HAP-1 (cell line): ENCODE results near the gene TPD52L2.
"Not testable (repeated sequence)": the region's sequence is repeated elsewhere in the genome, so short reads cannot be mapped to it uniquely, and the experiment has no call there.

Source experiments
- DNase-seq, 2 experiments: peaks; one replicate each; pipeline ENCODE4 v3.0.0-alpha.2; 2016 to 2020; ENCODE audit warnings: low spot score in 2 of 2
- H3K27me3 ChIP-seq: fragments of 250-450 bp; sonication (Bioruptor Pico); 2 replicates; pipeline ENCODE4 v1.5.1; 2020; ENCODE audit warnings: low read depth, mild to moderate bottlenecking, moderate library complexity
- H3K36me3 ChIP-seq: fragments of 250-450 bp; sonication (Bioruptor Pico); replicated peaks from 2 replicates; pipeline ENCODE4 v1.5.1; 2020; ENCODE audit warnings: mild to moderate bottlenecking
- H3K4me1 ChIP-seq: fragments of 250-450 bp; sonication (Bioruptor Pico); 2 replicates; pipeline ENCODE4 v1.5.1; 2020; ENCODE audit warnings: mild to moderate bottlenecking
- H3K4me3 ChIP-seq: fragments of 250-450 bp; sonication (Bioruptor Pico); 2 replicates; pipeline ENCODE4 v1.5.1; 2020; ENCODE audit warnings: mild to moderate bottlenecking, moderate library complexity
- H3K9me3 ChIP-seq: fragments of 250-450 bp; sonication (Bioruptor Pico); 2 replicates; pipeline ENCODE4 v1.5.1; 2020; ENCODE audit warnings: mild to moderate bottlenecking, moderate library complexity
- in situ Hi-C: fragments of 300-500 bp; cut with MboI; formaldehyde crosslinking; loops from 3 replicates; pipeline ENCODE4 v1.14.3; 2020; ENCODE audit warnings: low sequenced_read_pairs, inconsistent platforms, mixed read lengths

Gene TPD52L2

DNA sequence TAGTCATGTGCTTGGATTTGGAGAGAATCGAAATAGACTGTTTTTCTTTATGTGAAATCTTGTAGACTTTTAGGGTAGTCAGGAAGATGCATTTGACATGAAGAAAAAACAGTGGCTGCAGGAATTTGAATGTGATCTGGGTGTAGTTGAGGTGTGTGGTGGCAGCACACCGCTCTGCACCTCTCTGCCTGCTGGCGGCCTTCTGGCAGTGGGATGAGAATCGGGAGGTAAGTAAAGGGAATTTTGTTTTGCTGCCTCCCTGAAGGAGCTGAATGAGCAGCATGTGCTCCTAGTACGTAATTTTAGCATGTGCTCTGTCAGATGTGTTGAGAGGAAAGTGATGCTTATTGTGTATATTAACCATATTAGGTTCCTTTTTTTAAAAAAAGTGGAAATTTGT is 3.2 kb downstream of the TPD52L2 start:
- in situ Hi-C loops: no loop called here
- no peak overlapping the region for H3K4me3 ChIP-seq

DNA sequence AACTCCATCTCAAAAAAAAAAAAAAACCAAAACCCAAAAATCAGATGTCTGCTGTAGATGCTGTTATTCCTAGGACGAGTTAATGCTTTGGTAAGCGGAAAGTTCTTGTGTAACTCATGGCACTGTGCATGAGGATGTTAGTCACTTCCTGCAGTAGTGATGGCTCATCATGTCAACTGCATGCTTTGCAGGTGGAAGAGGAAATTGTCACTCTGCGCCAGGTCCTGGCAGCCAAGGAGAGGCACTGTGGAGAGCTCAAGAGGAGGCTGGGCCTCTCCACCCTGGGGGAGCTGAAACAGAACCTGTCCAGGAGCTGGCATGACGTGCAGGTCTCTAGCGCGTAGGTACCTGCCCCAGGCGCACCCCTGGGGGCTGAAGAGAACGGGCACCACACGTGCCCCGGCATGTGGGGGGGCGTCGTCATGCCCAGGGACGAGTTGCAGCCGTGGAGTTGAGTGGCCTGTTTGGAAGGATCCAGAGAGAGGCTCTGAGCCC is 8.5 kb downstream of the TPD52L2 start:
- in situ Hi-C loops: no loop called here
- Histone ChIP-seq H3K4me3 (no peak overlapping the region), H3K4me1 (no peaks in the 10 kb centered on the region), H3K27me3 (no peaks in the 10 kb centered on the region), H3K36me3 (peaks cover 75% of the 10 kb centered on the region), H3K9me3 (no peaks in the 10 kb centered on the region)
- DNase-seq: no peak

More for the DNA sequence above, 3.2 kb downstream of the TPD52L2 start:
- H3K27me3 ChIP-seq: no peaks in the 10 kb centered on the region
- no peak for DNase-seq
- peaks cover 43% of the 10 kb centered on the region for H3K36me3 ChIP-seq
- H3K4me1 ChIP-seq: peaks cover 3% of the 10 kb centered on the region
- H3K9me3 ChIP-seq: no peaks in the 10 kb centered on the region

DNA sequence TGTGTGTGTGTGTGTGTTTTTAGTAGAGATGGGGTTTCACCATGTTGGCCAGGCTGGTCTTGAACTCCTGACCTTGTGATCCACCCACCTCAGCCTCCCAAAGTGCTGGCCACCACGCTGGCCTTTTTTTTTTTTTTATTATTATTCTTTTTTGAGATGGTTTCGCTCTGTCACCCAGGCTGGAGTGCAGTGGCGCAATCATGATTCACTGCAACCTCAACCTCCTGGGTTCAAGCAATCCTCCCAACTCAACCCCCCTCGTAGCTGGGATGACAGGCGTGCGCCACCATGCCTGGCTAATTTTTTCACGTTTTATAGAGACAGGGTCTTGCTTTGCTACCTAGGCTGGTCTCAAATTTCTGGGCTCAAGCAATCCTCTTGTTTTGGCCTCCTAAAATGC is 9.2 kb downstream of the TPD52L2 start:
- peaks cover 75% of the 10 kb centered on the region for H3K36me3 ChIP-seq
- H3K4me3 ChIP-seq, H3K4me1 ChIP-seq, H3K9me3 ChIP-seq, H3K27me3 ChIP-seq, DNase-seq, in situ Hi-C loops: not testable (repeated sequence)

DNA sequence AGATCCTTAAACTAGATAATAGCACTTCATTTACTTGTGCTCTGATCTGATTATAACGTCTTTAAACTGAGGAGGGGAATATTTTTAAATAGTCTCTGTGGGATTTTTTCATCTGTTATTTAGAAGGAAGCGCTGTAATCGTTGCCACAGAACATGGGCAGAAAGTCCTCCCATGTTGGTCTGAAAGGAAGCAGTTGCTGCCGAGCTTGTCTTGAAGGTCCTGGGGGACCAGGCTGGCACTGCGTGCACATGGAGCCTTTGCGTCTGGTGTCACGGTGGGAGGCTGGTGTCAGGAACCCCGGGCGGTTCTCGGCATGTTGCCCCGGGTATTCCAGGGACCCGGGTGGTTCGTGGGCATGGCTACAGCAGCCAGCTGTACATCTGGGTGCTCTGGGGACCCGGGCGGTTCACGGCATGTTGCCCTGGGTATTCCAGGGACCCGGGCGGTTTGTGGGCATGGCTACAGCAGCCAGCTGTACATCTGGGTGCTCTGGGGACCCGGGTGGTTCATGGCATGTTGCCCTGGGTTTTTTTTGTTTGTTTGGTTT is 11.5 kb downstream of the TPD52L2 start:
- peaks cover 61% of the 10 kb centered on the region for H3K36me3 ChIP-seq

DNA sequence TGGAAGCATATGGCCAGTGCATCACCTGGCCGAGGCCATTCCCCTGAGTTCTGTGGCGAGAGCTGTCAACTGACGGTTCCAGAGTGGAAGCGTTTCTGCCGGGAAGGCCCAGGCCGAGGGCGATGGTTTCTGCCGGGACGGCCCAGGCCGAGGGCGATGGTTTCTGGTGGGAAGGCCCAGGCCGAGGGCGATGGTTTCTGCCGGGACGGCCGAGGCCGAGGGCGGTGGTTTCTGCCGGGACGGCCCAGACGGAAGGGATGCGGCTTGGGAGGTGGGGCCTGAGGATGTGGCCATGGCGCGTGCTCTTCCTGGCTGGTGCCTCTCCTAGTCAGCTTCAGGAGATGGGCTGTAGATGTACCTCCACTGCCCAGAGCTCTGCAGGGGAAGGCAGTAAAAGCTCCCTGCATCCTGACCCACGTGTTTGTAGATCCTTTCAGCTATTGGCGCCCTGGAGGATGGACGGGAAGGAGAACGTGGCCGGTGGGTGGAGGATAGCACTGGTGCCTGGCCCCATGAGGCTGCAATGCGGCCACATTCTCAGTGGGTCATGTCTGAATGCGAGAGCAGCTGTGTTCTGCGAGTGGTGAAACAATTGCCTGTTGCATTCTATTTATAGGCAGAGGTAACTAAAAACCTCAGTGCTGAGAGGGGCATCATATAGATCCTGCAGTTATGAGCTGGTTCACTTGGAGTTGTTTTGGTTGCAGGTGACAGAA is 12.8 kb downstream of the TPD52L2 start:
- DNase-seq: no peak
- Histone ChIP-seq H3K4me1 (no peaks in the 10 kb centered on the region), H3K9me3 (no peaks in the 10 kb centered on the region), H3K4me3 (no peak overlapping the region), H3K36me3 (peaks cover 62% of the 10 kb centered on the region), H3K27me3 (no peaks in the 10 kb centered on the region)
- in situ Hi-C loops: no loop called here

More for the DNA sequence above, 11.5 kb downstream of the TPD52L2 start:
- in situ Hi-C loops: no loop called here
- no peaks in the 10 kb centered on the region for H3K4me1 ChIP-seq
- no peak for DNase-seq
- no peaks in the 10 kb centered on the region for H3K9me3 ChIP-seq
- H3K4me3 ChIP-seq: no peak overlapping the region
- no peaks in the 10 kb centered on the region for H3K27me3 ChIP-seq

DNA sequence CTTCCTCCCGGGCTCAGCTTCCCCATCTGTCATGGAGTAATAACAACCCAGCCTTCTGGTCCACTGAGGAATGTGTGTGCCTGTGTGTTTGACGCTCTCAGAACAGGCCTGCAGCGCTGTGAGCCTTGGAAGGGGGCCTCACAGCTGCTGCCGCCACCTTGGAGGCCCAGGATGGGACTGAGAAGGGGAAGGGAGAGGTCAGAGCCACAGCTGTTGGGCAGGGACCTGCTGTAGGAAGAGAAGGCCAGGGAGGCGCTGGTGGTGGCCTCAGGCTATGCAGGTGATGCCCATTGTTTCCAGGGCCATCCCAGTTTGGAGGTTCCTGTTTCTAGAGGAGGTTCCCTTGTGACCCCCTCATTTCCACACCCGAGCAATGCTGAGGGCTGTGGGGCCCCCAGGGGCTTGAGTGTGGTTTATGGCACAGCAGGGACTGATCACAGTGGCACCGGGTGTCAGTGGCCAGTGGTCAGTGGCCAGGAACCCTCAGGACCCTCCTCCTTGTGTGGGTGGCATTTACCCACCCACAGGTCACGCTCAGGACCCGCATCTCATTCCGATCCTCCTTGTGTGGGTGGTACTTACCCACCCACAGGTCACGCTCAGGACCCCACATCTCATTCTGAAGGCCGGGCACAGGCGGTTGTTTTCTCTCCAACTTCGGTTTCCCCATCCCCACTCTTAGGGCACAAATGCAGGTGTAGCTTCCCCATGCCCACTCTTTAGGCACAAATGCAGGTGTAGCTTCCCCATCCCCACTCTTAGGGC is 14.0 kb downstream of the TPD52L2 start:
- no peaks in the 10 kb centered on the region for H3K4me1 ChIP-seq
- in situ Hi-C loops: no loop called here
- no peaks in the 10 kb centered on the region for H3K9me3 ChIP-seq
- H3K27me3 ChIP-seq: no peaks in the 10 kb centered on the region
- H3K4me3 ChIP-seq: no peak overlapping the region
- peaks cover 68% of the 10 kb centered on the region for H3K36me3 ChIP-seq
- DNase-seq: no peak

DNA sequence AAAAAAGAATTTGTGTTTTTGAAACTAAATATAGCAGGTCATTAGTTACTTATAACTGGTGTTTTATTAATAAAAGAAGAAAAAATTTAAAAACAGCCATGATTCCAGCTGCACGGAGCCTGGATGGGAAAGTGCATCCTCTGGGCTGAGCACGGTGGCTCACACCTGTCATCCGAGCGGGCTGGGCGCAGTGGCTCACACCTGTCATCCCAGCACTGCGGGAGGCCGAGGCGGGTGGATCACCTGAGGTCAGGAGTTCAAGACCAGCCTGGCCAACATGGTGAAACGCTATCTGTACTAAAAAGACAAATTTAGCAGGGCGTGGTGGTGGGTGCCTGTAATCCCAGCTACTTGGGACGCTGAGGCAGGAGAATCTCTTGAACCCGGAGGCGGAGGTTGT is 15.8 kb downstream of the TPD52L2 start:
- H3K36me3 ChIP-seq: peaks cover 70% of the 10 kb centered on the region
- H3K27me3 ChIP-seq, H3K4me3 ChIP-seq, in situ Hi-C loops, DNase-seq, H3K4me1 ChIP-seq, H3K9me3 ChIP-seq: not testable (repeated sequence)

DNA sequence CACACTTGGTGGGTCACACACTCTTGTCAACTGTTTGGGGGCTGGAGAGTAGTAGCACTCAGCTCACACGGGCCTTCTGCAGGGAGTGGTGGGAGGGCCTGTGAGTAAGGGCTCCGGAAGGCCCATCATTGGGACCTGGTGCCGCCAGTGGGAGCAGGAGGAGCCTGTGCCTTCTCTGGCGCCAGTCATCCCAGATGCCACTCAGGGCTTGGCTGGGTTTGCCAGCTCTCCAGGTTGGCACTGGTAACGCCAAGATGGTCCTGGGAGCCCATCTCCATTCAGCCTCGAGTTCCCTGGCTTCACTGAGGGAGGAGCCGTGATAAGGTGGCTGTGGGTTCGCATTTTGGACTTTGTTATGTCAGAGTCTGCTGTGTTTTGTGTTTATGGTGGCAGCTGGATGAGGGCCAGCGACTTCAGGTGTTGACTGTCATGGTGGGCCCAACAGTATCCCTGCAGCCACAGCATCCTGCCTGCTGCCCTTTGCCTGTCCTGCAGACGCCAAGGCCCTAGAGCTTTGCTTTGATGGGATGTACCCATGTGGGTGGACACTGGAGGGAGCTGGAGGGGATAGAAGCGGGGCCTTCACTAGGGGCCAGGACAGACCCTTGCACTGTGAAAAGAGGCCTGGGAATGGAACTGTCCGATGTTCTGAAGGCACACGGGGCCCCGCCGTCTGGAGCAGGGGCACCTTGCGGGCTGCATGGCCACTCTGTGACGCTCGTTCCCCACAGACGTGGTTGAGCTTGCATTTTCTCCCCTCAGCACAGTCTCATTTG is 16.6 kb downstream of the TPD52L2 start:
- Histone ChIP-seq H3K36me3 (peaks cover 63% of the 10 kb centered on the region), H3K4me1 (no peaks in the 10 kb centered on the region), H3K9me3 (no peaks in the 10 kb centered on the region), H3K4me3 (no peak overlapping the region), H3K27me3 (no peaks in the 10 kb centered on the region)
- no peak for DNase-seq
- in situ Hi-C loops: no loop called here

DNA sequence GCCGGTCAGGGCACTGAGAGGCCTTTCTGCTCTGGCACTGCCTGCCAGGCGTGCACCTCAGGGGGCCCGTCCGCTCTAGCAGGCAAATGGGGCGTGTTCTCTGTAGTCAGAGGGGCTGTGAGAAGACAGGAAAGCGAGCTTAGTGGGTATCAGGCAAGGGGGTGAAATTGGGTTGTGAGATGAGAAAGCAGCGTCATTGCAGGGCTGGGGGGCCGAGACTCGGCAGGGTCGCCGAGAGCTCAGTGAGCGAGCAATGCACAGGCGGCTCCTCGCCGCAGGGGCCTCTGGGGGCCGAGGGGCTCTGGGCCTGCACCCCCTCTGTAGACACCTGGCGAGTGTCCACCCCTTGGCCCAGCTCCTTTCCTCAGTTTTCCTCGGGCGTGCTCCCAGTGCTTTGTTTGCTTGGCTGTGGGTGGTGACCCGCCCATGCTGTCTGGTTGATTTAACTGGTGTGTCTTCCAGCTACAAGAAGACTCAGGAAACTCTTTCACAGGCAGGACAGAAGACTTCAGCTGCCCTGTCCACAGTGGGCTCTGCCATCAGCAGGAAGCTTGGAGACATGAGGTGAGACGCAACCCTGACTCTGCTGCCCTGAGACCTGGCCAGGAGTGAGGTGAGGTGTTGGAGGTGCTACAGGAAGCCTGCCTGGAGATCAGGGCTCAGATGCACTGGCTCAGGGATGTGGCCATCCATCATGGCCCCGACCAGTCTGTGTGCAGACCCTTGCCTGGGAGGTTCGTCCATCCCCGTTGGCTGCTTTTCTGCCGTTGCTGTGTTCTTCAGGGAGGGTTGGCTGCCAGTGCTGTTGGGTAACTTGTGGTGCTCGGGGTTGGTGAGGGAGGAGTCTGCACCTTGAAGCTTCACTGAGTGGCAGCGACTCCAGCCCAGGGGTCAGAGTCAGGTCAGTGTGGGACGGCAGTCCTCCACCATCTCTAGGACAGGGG is 17.5 kb downstream of the TPD52L2 start:
- no peaks in the 10 kb centered on the region for H3K4me1 ChIP-seq
- H3K9me3 ChIP-seq: no peaks in the 10 kb centered on the region
- H3K27me3 ChIP-seq: no peaks in the 10 kb centered on the region
- DNase-seq: no peak
- H3K36me3 ChIP-seq: peaks cover 65% of the 10 kb centered on the region
- H3K4me3 ChIP-seq: no peak overlapping the region
- in situ Hi-C loops: no loop called here

DNA sequence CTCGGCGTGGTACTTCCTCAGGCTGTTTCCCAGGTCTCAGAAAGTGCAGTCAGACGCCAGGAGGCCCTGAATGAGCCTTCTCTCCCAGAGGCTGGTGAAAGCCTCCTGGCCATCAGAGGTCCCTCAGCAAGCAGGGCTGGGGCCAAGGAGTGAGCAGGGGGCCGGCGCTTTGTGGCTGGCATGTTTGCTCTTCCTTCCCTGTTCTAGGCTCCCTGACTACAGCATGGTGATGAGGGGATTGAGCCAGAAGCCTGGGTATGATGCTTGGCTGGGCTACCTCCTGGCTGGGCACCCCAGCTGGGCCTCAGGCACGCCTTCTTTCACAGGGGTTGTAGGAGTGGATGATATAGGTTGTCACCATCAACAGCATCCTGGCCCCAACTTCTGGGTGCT is 18.1 kb downstream of the TPD52L2 start:
- Histone ChIP-seq H3K4me1 (no peaks in the 10 kb centered on the region), H3K9me3 (no peaks in the 10 kb centered on the region), H3K27me3 (no peaks in the 10 kb centered on the region), H3K36me3 (peaks cover 63% of the 10 kb centered on the region), H3K4me3 (no peak overlapping the region)
- no peak for DNase-seq
- in situ Hi-C loops: no loop called here

DNA sequence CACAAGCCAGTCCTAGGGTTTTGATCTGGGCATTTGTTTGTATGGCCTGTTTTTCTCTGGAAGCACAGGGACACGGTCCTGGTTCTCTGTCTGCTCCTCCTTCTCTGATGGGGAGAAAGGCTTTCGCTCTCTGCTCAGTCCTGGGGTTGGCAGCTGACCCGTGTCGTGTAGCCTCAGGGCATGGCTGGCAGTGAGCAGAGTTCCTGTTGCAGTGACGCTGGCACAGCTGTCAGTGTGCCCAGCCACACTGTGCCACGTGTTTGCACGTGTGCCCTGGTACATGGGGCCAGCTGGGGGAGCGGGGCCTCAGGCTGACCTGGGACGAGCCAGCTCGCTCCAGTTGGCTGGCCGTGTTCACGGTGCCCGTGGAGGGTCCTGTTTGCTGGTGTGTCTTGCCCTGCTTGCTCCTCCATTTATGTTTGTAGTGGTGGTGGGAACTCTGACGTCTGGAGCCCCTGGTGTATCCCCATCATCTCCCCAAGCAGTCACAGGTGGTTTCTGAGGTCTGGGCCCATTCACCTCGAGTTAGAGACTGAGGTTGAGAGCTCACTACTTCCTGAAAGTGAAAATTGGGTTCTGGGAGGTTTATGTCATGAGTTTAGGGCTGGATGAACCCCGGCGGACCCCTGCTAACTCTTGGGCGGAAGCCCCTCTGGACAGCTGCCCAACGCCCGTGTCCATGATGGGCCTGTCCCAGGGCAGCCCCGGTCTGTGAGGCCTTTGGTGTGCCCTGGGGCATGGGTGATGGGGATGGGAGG is 19.6 kb downstream of the TPD52L2 start:
- no peaks in the 10 kb centered on the region for H3K9me3 ChIP-seq
- DNase-seq: no peak
- H3K27me3 ChIP-seq: no peaks in the 10 kb centered on the region
- H3K4me3 ChIP-seq: no peak overlapping the region
- in situ Hi-C loops: no loop called here
- H3K36me3 ChIP-seq: peaks cover 62% of the 10 kb centered on the region
- no peaks in the 10 kb centered on the region for H3K4me1 ChIP-seq

DNA sequence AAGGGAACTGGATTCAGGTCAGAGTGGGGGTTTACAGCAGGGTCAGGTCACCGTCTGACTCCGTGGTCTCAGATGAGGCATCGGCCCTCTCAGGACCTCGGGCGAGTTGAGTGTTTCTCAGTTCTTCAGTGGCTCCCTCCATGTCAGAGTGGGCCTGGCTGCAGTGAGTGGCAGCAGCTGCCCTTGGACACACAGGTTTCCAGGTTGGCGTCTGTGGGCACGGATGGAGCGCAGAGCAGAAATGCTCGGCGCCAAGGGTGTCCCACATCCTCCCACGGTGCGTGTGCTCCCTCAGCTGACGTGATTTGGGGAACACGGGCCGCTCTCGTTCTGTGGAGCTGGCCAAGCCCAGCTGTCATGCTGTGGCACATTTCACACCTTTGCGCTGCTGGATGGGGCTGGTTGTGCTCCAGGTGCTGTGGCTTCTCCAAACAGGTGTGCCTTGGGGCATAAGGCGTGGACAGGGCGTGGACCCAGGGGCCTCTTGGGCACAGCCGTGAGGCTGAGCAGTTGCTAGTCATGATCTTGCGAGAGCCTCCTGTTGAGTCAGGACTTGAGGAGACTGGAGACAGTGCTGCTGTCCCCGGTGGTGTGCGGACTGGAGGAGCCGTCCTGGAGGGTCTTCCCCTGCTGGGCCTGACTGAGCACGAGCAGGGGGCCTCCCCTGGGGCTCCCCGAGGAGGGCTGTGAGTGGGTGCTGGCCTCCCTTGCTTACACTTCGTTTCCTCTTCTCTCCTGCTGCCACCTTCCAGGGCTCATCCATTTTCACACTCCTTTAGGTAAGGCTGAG is 20.4 kb downstream of the TPD52L2 start:
- H3K4me1 ChIP-seq: no peaks in the 10 kb centered on the region
- no peak overlapping the region for H3K4me3 ChIP-seq
- no peaks in the 10 kb centered on the region for H3K9me3 ChIP-seq
- DNase-seq: no peak
- no peaks in the 10 kb centered on the region for H3K27me3 ChIP-seq
- in situ Hi-C loops: no loop called here
- H3K36me3 ChIP-seq: peaks cover 66% of the 10 kb centered on the region
